ENCODE data around the gene FRYL.
"Not testable (repeated sequence)": the region's sequence is repeated elsewhere in the genome, so short reads cannot be mapped to it uniquely, and the experiment has no call there.

The FRYL gene

GRCh38 chr4:48781968-48782367 is 1.9 kb upstream of the FRYL start:
- no peak for DNase-seq

DNA sequence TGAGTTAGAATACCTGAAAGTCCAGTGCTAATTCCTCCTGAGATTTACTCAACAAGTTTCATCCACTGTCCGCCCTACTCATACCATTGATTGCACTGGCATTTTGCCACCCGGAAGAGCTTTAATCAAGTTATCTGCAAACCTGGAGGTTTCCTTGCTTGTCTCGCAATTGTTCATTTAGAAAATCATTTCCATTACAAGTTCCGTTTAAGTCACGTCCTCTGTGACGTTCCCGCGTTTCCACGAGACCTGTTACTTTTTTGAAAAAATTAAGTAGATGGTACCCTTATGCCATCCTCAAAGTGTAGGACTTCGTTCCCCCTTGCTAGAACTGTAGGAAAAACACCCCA is 761 bp upstream of the FRYL start:
- peak; percentile 49 for DNase-seq

- DNase-seq = peak; percentile 77
Measured at GRCh38 chr4:48779095-48779997, 733 bp downstream of the FRYL start.

DNA sequence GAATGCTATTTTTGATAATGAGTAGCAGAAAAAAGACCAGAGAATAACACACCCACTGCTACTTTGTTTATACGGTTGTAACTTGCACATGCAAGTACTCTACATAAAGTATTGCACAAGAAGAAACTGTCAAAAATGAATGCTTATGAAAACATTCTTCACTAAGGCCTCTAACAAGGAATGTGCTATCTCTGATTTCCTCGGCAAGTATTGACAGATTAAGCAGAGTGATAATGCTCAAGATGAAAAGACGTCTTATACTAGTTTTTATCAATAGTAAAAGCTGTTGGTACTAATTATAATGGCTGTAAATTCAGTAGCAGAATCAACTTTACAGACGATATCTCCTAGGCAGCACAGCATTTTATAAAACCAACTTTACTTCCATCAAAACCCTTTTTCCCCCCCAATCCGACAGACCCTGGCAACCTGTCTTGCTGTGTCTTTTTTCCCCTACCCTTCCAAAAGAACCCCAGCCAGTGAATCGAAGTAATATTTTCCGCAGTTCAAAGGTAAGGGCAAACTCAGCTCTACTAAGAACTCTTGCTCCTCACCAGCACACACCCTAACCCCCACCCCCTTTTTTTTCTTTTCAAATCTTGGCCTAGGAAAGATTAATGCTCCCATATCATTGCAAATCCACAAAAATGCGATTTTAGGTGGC is 1.5 kb downstream of the FRYL start:
- DNase-seq = peak; percentile 18

DNA sequence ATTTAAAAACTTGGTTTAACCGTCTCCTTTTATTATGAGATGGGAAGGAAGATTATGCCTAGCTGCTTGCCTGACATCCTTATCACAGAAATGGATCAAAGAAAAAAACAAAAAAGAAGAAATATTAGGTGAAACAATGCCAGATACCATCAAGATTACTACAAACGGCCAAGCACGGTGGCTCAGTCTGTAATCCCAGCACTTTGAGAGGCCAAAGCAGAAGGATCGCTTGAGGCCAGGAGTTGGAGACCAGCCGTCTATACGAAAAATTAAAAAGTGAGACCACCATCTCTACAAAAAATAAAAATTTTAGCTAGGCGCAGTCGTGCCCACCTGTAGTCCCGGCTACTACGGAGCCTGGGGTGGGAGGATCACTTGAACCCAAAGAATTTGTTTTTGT is 2.3 kb downstream of the FRYL start:
- DNase-seq = no peak

DNA sequence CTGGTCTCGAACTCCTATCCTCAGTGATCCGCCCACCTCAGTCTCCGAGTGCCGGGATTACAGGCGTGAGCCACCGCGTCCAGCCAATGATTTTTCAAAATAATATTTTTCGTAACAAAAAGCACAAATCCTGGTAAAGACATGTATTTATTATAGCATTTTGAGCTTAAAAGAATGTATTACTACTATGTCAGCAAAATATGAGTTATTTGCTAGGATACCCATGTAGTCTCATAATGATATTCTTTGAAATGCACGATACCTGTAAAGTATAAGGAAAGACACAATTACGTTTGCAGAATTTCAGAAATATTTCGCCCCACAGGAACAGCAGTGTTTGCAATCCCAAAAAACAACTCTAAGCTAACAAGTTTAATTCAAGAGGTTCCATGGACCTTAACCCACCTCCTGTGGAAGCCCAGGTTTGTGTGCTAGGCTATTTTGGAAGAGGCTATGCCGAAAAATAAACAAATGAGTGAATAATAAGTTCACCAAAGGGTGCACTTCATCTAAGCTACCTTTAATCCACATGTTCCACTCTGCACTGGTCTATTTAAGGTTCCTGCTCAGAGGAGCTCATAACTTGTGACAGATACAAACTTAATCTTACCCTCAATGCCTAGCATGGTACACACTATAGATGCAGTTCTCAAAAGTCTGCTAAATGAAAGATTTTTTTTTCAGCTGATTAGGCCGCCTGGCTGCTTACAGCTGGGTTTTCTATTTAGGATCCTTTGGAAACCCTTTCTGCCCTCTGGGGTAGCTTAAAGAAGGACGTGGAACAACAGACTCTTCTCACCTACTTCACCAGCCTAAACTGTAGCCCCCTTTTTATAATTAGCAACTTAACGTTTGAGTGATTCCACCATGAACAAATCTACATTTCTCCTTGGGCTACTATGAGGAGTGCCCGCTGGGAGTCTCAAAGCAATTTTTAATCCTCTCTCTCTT is 5.0 kb downstream of the FRYL start:
- DNase-seq = no peak

GRCh38 chr4:48772556-48772955 is 7.5 kb downstream of the FRYL start:
- no peak for DNase-seq

DNA sequence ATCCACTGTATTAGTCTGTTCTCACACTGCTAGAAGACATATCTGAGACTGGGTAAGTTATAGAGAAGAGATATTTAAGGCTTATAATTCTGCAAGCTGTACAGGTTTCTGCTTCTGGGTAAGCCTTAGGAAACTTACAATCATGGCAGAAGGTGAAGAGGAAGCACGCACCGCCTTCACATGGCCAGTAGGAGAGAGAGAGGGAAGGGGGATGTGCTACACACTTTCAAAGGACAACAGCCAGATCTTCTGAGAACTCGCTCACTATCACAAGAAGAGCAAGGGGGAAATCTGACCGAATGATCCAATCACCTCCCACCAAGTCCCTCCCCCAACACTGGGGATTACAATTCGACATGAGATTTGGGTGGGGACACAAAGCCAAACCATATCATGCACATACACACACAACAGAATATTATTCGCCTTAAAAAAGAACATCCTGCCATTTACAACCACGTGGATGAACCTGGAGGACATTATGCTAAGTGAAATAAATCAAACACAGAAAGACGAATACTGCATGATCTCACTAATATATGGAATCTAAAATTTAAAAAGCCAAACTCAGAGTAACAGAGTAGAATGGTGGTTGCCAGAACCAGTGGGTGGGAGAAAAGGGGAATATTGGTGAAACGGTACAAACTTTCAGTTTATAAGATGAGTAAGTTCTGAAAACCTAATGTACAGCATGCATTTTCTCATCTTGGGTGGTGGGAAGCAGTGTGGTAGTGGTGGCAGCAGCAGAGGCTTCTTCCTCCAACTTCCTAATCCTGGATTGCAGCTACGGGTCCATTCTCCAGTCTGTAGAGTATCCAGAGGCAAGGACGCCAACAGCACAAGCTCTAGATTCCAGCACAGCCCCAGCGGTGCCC is 12.8 kb downstream of the FRYL start:
- DNase-seq = no peak

DNA sequence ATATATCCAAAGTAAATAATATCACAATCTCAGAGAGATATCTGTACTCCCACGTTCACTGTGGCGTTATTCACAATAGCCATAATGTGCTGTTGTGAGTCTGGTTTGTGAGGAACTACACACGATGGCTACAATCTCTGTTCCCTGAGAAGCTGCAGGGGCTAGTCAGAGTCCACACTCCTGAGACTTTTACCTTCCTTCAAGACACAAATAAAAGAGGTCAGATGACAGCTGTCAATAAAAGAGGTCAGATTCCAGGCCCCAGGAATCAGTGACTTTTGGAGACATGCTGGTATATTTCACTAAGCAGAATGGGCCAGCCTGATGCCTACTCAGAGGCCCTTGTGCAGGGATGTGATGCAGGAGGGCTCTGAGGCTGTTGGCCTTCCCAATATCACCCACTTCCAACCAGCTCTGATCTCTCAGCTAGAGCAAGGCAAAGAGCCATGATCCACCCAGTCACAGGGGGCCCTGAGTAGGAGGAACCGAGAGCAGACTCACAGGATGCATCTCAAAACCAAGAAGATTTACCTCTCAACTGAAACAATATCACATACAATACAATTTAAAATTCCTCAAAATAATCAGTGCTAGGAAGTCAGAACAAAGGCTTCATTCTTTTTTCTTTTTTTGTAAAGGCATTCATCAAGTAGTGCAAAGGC is 13.8 kb downstream of the FRYL start:
- DNase-seq = no peak

DNA sequence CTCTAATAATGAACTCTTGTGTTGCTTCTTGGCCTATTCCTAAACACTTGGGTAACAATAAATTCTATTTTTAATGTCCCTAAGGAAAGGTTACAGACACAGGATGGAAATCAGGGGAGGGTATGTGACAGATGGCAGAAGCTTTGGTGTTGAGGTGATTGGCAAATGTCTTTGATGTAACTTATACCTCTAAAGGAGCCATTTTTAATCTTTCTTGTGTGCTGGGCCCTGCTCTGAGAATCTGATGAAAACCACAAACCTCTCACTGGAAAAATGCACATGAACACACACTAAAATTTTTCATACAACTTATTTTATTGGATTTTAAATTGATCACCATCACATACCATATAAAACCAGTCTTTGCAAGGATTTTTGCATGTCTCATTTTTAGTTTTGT is 17.7 kb downstream of the FRYL start:
- DNase-seq = no peak

DNA sequence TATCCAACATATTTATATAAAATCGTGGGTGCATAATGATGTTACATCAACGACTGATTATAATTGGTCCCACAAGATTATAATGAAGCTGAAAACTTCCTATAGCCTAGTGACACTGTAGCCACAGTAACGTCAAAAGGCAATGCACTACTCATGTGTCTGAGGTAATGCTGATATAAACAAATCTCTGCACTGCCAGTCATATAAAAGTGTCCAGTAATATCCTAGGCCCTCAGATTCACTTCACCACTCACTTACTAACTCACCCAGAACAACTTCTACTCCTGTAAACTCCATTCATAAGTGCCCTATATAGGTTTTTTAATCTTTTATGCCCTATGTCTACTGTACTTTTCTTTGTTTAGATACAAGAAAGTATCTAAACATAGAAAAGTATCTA is 18.8 kb downstream of the FRYL start:
- DNase-seq = no peak

DNA sequence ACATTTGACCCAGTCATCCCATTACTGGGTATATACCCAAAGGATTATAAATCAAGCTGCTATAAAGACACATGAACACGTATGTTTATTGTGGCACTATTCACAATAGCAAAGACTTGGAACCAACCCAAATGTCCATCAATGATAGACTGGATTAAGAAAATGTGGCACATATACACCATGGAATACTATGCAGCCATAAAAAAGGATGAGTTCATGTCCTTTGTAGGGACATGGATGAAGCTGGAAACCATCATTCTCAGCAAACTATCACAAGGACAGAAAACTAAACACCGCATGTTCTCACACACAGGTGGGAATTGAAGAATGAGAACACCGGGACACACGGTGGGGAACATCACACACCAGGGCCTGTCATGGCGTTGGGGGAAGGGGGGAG is 21.4 kb downstream of the FRYL start:
- not testable (repeated sequence) for DNase-seq

DNA sequence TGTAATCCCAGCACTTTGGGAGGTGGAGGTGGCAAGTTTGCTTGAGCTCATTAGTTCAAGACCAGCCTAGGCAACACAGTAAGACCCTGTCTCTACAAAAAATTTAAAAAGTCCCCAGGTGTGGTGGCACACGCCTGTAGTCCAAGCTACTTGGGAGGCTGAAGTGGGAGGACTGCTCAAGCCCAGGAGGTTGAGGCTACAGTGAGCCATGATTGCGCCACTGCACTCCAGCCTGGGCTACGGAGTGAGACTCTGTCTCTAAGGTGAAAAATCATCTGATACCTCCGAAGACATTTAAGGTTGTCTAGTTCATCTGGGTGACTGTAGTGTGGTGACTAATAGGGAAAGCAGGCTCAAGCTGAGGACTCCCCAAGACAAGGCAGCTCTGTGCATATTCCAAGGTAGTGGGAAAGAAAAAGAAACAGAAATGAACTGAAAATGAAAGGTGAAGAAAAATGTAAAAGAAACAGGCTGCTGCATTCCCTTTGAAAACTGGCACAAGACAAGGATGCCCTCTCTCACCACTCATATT is 23.3 kb downstream of the FRYL start:
- no peak for DNase-seq

DNA sequence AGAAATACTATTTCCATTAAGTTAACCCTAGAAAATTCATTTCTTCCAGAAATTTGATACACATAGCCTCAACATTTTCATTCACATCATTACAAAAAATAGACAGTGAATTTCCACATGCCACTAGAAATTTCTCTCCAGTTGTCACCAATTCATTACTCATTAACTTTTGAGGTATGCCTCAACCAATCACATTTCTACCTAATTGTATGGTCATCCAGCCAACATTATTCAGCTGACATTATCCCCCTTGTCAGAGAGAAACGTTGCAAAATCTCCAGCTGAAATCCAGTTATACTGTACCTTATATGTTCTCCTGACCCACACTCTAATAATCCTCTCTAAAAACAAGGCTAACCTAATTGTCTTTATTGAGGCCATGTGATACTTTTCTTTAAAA is 24.8 kb downstream of the FRYL start:
- no peak for DNase-seq

GRCh38 chr4:48753159-48753558 is 26.9 kb downstream of the FRYL start:
- no peak for DNase-seq

- no peak for DNase-seq
Measured at GRCh38 chr4:48752726-48753125, 27.4 kb downstream of the FRYL start.

DNA sequence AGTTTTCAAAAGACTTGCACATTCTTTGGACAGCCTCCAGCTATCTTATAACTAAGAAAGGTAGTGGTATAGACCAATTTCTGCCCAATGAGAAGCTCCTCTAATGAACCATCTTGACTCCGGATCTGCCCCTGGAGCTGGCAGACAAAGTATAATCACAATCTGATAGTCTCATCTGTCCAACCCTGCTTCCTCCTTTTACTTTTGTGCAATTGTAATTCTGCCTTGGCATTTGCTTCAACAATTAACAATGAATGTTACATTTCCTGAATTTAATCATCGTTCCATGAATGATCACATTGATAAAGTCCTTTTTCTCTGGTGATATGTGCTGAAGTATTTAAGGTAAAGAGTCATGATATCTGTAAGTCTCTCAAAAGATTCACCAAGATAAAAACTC is 27.8 kb downstream of the FRYL start:
- DNase-seq = no peak

GRCh38 chr4:48748949-48749596 is 31.0 kb downstream of the FRYL start:
- DNase-seq = no peak

GRCh38 chr4:48746608-48747362 is 33.3 kb downstream of the FRYL start:
- peak; percentile 15 for DNase-seq

DNA sequence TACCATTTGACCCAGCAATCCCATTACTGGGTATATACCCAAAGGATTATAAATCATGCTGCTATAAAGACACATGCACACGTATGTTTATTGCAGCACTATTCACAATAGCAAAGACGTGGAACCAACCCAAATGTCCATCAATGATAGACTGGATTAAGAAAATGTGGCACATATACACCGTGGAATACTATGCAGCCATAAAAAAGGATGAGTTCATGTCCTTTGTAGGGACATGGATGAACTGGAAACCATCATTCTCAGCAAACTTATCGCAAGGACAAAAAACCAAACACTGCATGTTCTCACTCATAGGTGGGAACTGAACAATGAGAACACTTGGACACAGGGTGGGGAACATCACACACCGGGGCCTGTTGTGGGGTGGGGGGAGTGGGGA is 34.9 kb downstream of the FRYL start:
- not testable (repeated sequence) for DNase-seq

All from CD4-positive, alpha-beta T cell treated with Interleukin-12 subunit alpha and Interleukin-12 subunit beta, for 1 hour (primary cell).